Glomerular endothelial cell (primary cell): ENCODE results near the gene PTGR3. TPM values are rescaled to one million over a fixed set of nuclear protein-coding genes. Genes with fewer than 3 reads are reported as not detected.

Source experiments
- DNase-seq: peaks from one replicate; pipeline ENCODE4 v3.0.0-alpha.2; 2011; ENCODE audit warnings: low read depth, low spot score; ENCODE audit errors: extremely low read depth
- total RNA-seq: library from RNA; depleted of rRNA; stranded (reverse); fragments of >200 nt; gene quantifications from 2 replicates; pipeline ENCODE4 v1.2.3, GENCODE V29; 2015

Gene PTGR3
- total RNA-seq, 1 donor from 2014 or later, result 27.0 TPM

- no peak for DNase-seq
These were observed 36.4 kb downstream of the PTGR3 start for GRCh38 chr18:75172299-75173124.

- peak; percentile 37 for DNase-seq
These were observed 38.0 kb downstream of the PTGR3 start for GRCh38 chr18:75170916-75171315.

GRCh38 chr18:75170022-75170789, 38.7 kb downstream of the PTGR3 start:
- no peak for DNase-seq

- DNase-seq, result no peak
These were observed 39.5 kb downstream of the PTGR3 start for GRCh38 chr18:75169411-75169810.

GRCh38 chr18:75168619-75169018, 40.3 kb downstream of the PTGR3 start:
- no peak for DNase-seq

GRCh38 chr18:75167759-75168618, 41.0 kb downstream of the PTGR3 start:
- no peak for DNase-seq

- DNase-seq, result no peak
These were observed 41.8 kb downstream of the PTGR3 start for GRCh38 chr18:75167137-75167536.

GRCh38 chr18:75165926-75166325, 43.0 kb downstream of the PTGR3 start:
- DNase-seq, result no peak

GRCh38 chr18:75164479-75164878, 44.5 kb downstream of the PTGR3 start:
- DNase-seq, result no peak

GRCh38 chr18:75163736-75164135, 45.2 kb downstream of the PTGR3 start:
- DNase-seq, result no peak

GRCh38 chr18:75162978-75163377, 46.0 kb downstream of the PTGR3 start:
- DNase-seq, result no peak

- no peak for DNase-seq
These were observed 46.5 kb downstream of the PTGR3 start for GRCh38 chr18:75162467-75162866.

- DNase-seq, result no peak
These were observed 47.5 kb downstream of the PTGR3 start for GRCh38 chr18:75161256-75162028.

- DNase-seq, result no peak
These were observed 48.6 kb downstream of the PTGR3 start for GRCh38 chr18:75160364-75160763.

GRCh38 chr18:75159646-75160356, 49.1 kb downstream of the PTGR3 start:
- no peak for DNase-seq

- DNase-seq, result no peak
These were observed 49.8 kb downstream of the PTGR3 start for GRCh38 chr18:75159238-75159518.
